ENCODE measurements around the gene FAM117B.

DNA sequence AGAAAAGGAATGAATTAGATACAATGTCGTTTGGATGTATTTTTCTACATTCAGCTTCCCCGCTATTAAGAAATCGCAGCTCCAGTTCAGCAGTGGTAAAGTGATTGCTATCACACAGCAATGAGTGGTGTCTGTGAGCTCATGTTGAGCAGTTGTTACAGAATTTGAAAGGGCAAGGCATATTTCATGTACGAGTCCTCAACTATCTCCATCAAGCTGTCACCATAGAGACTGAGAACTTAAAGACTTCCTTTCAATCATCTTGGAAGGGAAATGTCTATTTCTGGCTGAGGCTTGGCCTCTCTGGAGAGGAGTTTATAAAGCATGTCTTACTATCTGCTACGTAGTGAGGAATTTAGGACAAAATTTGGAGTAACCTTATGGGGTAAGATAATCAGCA, 24.4 kb upstream of the FAM117B start:
- TF ChIP-seq YY1 (IDR thresholded peaks at IDR 0.05; ENCODE audit: insufficient read depth, insufficient read length) (no peak), ZNF274 (IDR thresholded peaks at IDR 0.05; ENCODE audit: low read depth, low read length) (no peak)

Data from NT2/D1 (cell line).